ENCODE data around the gene MYRFL. TPM values are rescaled to one million over a fixed set of nuclear protein-coding genes. Genes with fewer than 3 reads are reported as not detected.

MYRFL gene
- total and polyA plus RNA-seq, 10 donors = 0.04 to 0.44 (median 0.20) TPM; not detected in 5

DNA sequence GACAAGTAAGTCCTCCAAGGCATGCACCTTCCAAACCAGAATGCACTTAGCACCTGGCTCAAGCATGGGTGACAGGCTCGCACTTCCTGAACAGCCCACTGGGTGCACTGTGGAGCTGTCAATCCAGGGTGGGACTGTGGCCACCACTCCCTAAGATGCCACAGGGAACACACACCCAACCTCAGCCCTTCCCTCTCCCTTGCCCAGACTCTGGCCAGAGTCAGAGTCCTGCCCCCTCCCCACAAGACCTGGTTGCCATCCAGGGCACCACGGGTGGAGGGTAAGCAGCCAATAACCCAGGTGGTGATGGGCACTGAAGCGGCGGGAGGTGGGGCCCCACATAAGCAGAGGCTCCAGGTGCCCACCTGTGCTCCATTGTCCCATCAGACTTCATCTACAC lies 160.6 kb downstream of the MYRFL start:
- intact Hi-C loops (cut with DNase I; ENCODE audit: low total_unique reads) = no loop called here
- no peak overlapping the region for H3K27ac ChIP-seq
- no peak for DNase-seq

DNA sequence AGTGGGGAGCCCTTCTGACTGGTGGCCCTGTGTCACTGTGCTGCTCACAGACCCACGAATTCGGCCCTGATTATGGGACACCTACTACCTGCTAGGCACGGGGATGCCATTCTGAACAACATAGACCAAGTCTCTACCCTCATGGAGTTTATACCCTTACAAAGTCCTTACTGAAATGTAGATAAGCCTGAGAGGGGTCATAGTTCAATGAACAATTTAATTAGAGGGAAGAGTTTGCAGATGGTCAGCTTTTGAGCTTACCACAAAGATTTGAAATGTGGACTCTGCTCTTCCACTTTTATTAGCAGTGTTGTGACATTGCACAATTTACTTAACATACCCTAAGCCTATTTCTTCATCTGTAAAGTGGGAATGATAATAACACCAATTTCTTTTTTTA lies 161.1 kb downstream of the MYRFL start:
- Histone ChIP-seq H3K27ac (no peak overlapping the region), H3K9me3 (no peaks in the 10 kb centered on the region), H3K4me1 (peaks cover 0 to 15% (median 0%) of the 10 kb centered on the region in 6 donors), H3K36me3 (no peaks in the 10 kb centered on the region), H3K27me3 (replicated peaks in 1 of 7) (no peaks in the 10 kb centered on the region), H3K4me3 (no peak overlapping the region)
- intact Hi-C loops (cut with DNase I; ENCODE audit: low total_unique reads) = no loop called here
- TF ChIP-seq POLR2AphosphoS5 (IDR thresholded peaks at IDR 0.05) (no peak), POLR2A (IDR thresholded peaks at IDR 0.05) (no peak)
- TF ChIP-seq, protein P1, sequence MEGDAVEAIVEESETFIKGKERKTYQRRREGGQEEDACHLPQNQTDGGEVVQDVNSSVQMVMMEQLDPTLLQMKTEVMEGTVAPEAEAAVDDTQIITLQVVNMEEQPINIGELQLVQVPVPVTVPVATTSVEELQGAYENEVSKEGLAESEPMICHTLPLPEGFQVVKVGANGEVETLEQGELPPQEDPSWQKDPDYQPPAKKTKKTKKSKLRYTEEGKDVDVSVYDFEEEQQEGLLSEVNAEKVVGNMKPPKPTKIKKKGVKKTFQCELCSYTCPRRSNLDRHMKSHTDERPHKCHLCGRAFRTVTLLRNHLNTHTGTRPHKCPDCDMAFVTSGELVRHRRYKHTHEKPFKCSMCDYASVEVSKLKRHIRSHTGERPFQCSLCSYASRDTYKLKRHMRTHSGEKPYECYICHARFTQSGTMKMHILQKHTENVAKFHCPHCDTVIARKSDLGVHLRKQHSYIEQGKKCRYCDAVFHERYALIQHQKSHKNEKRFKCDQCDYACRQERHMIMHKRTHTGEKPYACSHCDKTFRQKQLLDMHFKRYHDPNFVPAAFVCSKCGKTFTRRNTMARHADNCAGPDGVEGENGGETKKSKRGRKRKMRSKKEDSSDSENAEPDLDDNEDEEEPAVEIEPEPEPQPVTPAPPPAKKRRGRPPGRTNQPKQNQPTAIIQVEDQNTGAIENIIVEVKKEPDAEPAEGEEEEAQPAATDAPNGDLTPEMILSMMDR (IDR thresholded peaks at IDR 0.05 in 8 of 11, conservative IDR thresholded peaks at IDR 0.05 in 3 of 11) = no peak
- DNase-seq = no peak
- WGBS, 5 donors = 82 to 92% (median 87%) methylated on average over 3 of the region's 3 CpGs

More for the DNA sequence above, 160.6 kb downstream of the MYRFL start:
- no peaks in the 10 kb centered on the region for H3K9me3 ChIP-seq
- H3K36me3 ChIP-seq = no peaks in the 10 kb centered on the region
- WGBS, 5 donors = 74 to 96% (median 90%) methylated on average over 4 of the region's 4 CpGs
- peaks cover 0 to 15% (median 0%) of the 10 kb centered on the region in 6 donors for H3K4me1 ChIP-seq
- no peak overlapping the region for H3K4me3 ChIP-seq
- TF ChIP-seq, protein P1 (IDR thresholded peaks at IDR 0.05 in 8 of 11, conservative IDR thresholded peaks at IDR 0.05 in 3 of 11) = no peak
- TF ChIP-seq POLR2A (IDR thresholded peaks at IDR 0.05) (no peak), POLR2AphosphoS5 (IDR thresholded peaks at IDR 0.05) (no peak)
- no peaks in the 10 kb centered on the region for H3K27me3 ChIP-seq (replicated peaks in 1 of 7)

DNA sequence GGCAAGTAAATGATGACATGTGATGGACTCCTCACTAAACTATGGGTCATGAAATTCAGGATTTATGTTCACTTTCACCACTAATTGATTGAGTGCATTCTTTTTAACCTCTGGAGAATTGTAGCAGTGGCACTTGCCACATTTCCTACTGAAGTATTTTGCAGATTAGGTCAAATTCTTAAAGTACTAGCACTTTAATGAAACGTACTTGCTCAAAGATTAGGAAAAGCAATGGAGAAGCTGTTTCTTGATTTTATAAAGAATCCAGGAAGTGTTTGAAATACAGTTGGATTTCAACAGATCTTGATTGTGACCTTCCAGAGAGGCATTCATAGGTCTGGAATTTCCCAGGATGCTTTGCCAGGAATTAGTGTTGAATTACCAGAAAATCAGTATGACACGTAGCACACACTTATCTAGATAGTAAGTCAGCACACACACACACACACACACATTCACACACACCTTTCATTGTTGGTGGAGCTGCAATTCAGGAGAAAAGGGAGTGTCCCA lies 162.6 kb downstream of the MYRFL start:
- TF ChIP-seq, protein P1 (IDR thresholded peaks at IDR 0.05 in 8 of 11, conservative IDR thresholded peaks at IDR 0.05 in 3 of 11) = no peak
- no peak for TF ChIP-seq POLR2AphosphoS5 (IDR thresholded peaks at IDR 0.05)
- TF ChIP-seq POLR2A (IDR thresholded peaks at IDR 0.05) = no peak
- 32 to 62% (median 37%) methylated on average over 2 of the region's 2 CpGs for WGBS, 5 donors
- no peak overlapping the region for H3K4me3 ChIP-seq
- H3K9me3 ChIP-seq = no peaks in the 10 kb centered on the region
- H3K36me3 ChIP-seq = no peaks in the 10 kb centered on the region
- peak overlapping the region in 5 of 8 donors; percentile 7 to 49 (median 21) for H3K27ac ChIP-seq
- DNase-seq = no peak
- H3K27me3 ChIP-seq (replicated peaks in 1 of 7) = no peaks in the 10 kb centered on the region
- intact Hi-C loops (cut with DNase I; ENCODE audit: low total_unique reads) = no loop called here
- H3K4me1 ChIP-seq = peaks cover 0 to 15% (median 0%) of the 10 kb centered on the region in 6 donors

DNA sequence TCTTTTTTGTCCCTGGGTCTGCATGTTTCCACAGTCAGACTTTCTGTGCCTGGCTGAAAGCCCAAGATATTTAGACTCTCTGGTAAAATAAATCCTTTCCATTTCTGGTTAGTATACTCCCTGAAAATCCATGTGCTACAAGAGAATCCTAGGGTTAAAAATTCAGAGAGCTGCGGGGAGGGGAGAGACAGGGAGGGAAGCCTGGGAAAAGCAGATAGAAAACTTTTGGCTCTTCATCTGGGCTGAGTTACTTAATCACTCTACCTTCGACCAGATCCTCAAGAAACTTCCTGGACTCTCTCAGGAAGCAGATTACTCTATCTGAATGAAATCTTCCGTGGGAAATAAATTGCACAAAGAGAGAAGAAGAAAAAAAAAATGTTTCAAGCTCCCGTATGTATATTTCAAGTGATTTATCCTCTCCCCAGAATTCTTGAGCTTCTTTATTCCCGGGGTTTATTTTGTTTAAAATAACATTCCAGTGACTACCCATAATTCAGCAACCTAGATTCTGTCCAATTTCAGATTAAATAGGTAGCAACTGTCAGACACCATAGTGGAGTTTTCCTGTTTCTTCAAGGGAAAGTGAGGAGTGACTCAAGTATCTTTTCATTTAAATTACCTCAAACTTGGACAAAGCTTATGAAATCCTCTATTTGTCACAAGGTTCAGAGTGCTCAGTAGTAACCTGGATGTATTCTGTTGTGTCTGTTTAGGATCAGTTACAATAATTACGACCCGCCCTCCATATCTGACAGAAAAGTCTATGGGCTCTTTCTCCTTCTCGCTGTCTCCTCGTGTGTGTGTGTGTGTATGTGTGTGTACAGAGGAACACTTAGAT lies 163.7 kb downstream of the MYRFL start:
- peak overlapping the region in 6 of 8 donors; percentile 7 to 49 (median 15) for H3K27ac ChIP-seq
- intact Hi-C loops (cut with DNase I; ENCODE audit: low total_unique reads) = no loop called here
- no peaks in the 10 kb centered on the region for H3K36me3 ChIP-seq
- H3K4me3 ChIP-seq = no peak overlapping the region
- peaks cover 0 to 7% (median 3%) of the 10 kb centered on the region in 8 donors for H3K9me3 ChIP-seq
- no peaks in the 10 kb centered on the region for H3K27me3 ChIP-seq (replicated peaks in 1 of 7)
- DNase-seq = no peak
- WGBS, 5 donors = 44 to 50% (median 48%) methylated on average over 9 of the region's 9 CpGs
- H3K4me1 ChIP-seq = peaks cover 0 to 15% (median 0%) of the 10 kb centered on the region in 6 donors
- TF ChIP-seq POLR2AphosphoS5 (IDR thresholded peaks at IDR 0.05) (no peak), POLR2A (IDR thresholded peaks at IDR 0.05) (no peak)
- TF ChIP-seq, protein P1 (IDR thresholded peaks at IDR 0.05 in 8 of 11, conservative IDR thresholded peaks at IDR 0.05 in 3 of 11) = no peak

All from spleen (tissue), 11 donors.